GM18511 (cell line): ENCODE measurements around the gene KL.

Experiments used
- ATAC-seq: cut with Tn5 transposase; IDR thresholded peaks from one replicate; pipeline ENCODE4 v1.9.1; 2021; ENCODE audit warnings: mild to moderate bottlenecking, moderate library complexity; ENCODE audit not compliant: unreplicated experiment

The KL gene

GRCh38 chr13:33078263-33078662 lies 62.0 kb downstream of the KL start:
- ATAC-seq: no peak

- ATAC-seq: no peak
These were observed 63.7 kb downstream of the KL start for GRCh38 chr13:33079960-33080359.

GRCh38 chr13:33080972-33081590 lies 64.9 kb downstream of the KL start:
- no peak for ATAC-seq

GRCh38 chr13:33081666-33082065 lies 65.4 kb downstream of the KL start:
- no peak for ATAC-seq

- no peak for ATAC-seq
These were observed 66.8 kb downstream of the KL start for GRCh38 chr13:33083054-33083453.

- ATAC-seq: no peak
These were observed 70.9 kb downstream of the KL start for GRCh38 chr13:33087091-33087490.

GRCh38 chr13:33087790-33088189 lies 71.6 kb downstream of the KL start:
- ATAC-seq: no peak

- no peak for ATAC-seq
These were observed 73.1 kb downstream of the KL start for GRCh38 chr13:33089311-33089710.

- no peak for ATAC-seq
These were observed 74.7 kb downstream of the KL start for GRCh38 chr13:33090755-33091414.

GRCh38 chr13:33091415-33091774 lies 75.2 kb downstream of the KL start:
- ATAC-seq: no peak

GRCh38 chr13:33092073-33092987 lies 76.1 kb downstream of the KL start:
- no peak for ATAC-seq

GRCh38 chr13:33096886-33097605 lies 80.8 kb downstream of the KL start:
- ATAC-seq: no peak

GRCh38 chr13:33099860-33100259 lies 83.6 kb downstream of the KL start:
- ATAC-seq: no peak

- ATAC-seq: no peak
These were observed 84.7 kb downstream of the KL start for GRCh38 chr13:33100886-33101285.

- ATAC-seq: no peak
These were observed 85.6 kb downstream of the KL start for GRCh38 chr13:33101835-33102234.

GRCh38 chr13:33103457-33103856 lies 87.2 kb downstream of the KL start:
- ATAC-seq: no peak

GRCh38 chr13:33105387-33106005 lies 89.3 kb downstream of the KL start:
- ATAC-seq: no peak

- ATAC-seq: no peak
These were observed 90.6 kb downstream of the KL start for GRCh38 chr13:33106656-33107360.

GRCh38 chr13:33107361-33107760 lies 91.1 kb downstream of the KL start:
- ATAC-seq: no peak

GRCh38 chr13:33108620-33109019 lies 92.4 kb downstream of the KL start:
- ATAC-seq: no peak
